GM21825 (cell line): ENCODE measurements around the gene CERS5.
A peak's percentile ranks its signal among the peaks of the same experiment; 100 is the strongest.

Source experiments
- ATAC-seq: cut with Tn5 transposase; IDR thresholded peaks from one replicate; pipeline ENCODE4 v1.9.1; 2021; ENCODE audit warnings: mild to moderate bottlenecking, moderate library complexity; ENCODE audit not compliant: unreplicated experiment

The CERS5 gene, protein sequence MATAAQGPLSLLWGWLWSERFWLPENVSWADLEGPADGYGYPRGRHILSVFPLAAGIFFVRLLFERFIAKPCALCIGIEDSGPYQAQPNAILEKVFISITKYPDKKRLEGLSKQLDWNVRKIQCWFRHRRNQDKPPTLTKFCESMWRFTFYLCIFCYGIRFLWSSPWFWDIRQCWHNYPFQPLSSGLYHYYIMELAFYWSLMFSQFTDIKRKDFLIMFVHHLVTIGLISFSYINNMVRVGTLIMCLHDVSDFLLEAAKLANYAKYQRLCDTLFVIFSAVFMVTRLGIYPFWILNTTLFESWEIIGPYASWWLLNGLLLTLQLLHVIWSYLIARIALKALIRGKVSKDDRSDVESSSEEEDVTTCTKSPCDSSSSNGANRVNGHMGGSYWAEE

GRCh38 chr12:50167049-50167828, at the start of gene CERS5:
TSS of gene CERS5 (minus strand) at chr12:50167369. CDS start at chr12:50167297, 72 bp downstream.
- ATAC-seq: peak; percentile 97

DNA sequence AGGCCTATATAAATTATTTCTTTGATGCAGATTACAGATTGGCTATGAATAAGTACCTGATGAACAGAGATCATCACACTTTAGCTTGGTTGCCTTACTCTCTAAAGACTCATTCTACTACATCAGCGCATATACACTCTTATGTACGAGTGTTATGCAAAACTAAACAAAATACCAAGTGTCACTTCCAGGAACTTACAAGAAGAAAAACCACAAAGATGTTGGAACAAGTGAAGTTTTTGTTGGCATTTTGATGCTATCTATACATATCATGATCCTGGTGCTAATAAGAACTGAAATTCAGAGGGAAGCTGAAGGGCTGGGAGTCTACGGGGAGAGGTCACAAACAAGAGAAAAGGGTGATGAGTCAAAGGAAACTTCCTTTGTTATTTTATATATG, 47.9 kb upstream of the CERS5 start:
- no peak for ATAC-seq

DNA sequence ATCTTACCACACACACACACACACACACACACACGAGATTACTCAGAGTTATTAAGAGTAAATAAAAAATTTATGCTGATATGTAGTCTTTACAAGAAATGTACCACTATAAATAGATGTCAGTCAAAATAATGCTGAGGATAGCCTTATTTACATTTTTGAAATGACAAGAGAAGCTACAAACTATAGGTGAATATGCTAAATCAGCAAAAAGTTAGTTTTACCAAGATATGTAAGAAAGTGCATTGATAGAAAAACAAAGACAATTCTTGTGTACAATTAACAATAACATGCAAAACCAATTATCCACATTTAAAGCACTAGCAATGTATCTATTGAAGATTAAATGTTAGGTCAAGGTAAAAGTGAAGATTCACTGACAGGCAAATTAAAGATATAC, 46.8 kb upstream of the CERS5 start:
- no peak for ATAC-seq

DNA sequence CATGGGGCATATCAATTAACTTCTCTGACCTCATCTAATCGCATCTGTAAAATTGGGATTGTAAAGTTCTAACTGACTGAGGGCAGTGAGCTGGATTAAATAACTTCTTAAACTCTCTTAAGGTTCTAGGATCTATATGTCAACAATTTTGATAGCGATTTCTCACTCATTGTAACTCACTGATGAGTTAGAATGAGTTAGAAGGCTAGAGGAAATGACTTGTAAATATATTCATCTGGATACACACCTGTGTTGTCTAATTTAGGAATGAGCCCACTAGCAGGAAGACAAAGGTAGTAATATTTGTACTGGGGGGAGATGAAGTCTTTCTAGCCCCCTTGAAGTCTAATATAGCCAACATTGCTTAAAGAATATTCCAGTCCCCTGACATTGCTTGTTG, 46.3 kb upstream of the CERS5 start:
- no peak for ATAC-seq

DNA sequence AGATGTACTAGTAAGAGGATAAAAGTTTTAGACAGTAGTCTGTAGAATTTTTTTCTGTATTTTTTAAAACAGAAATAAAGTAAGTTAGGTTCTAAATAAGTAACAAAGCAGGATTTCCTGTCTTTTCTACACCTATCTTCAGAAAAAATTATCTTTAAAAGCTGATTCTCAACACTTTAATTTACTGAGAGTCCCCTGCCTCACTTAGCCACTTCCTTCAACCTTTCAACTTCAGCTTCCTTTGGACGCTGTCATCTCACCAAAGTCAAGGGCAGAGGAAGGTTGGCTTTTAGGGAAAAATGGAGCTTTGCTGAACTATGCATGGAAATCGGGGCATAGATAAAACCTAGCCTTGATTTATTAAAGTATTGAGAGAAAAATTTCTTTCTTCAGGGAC, 44.9 kb upstream of the CERS5 start:
- no peak for ATAC-seq

DNA sequence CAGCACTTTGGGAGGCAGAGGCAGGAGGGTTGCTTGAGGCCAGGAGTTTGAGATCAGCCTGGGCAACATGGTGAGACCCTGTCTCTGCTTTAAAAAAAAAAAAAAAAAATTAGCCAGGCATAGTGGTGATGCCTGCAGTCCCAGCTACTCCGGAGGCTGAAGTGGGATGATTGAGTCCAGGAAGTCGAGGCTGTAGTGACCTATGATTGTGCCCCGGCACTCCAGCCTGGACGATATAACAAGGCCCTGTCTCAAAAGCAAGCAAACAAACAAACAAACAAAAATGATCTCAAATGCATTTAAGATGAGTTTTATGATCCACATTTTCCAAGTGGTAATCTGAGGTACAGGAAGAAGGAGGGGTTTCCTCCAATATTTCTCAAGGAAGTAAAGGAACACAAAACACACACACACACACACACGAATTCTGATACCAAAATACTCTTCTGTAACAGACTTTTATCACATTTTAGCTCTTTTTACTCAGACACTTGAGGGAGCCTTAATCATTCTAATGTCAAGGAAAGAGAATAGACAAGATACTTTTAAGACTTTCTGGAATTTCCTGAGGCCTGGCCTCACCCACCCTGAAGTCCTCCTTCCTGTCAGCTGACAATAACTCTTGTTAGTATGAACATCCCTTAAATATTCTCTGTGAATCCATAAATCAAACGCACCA, 44.4 kb upstream of the CERS5 start:
- no peak for ATAC-seq

DNA sequence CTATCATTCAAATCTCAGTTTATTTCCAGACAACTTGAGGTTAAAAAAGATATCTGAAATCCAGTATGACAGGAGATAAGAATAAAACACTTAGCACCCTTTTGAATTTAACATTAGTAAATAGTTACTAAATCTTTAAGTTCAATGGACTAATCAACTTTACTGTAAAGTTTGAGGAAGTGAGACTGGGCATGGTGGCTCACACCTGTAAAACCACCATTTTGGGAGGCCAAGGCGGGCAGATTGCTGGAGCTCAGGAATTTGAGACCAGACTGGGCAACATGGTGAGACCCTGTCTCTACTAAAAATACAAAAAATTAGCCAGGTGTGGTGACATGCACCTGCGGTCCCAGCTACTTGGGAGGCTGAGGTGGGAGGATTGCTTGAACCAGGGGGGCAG, 40.3 kb upstream of the CERS5 start:
- no peak for ATAC-seq

- ATAC-seq: no peak
Measured at GRCh38 chr12:50205648-50206047, 38.5 kb upstream of the CERS5 start.

- no peak for ATAC-seq
Measured at GRCh38 chr12:50203691-50204090, 36.5 kb upstream of the CERS5 start.

DNA sequence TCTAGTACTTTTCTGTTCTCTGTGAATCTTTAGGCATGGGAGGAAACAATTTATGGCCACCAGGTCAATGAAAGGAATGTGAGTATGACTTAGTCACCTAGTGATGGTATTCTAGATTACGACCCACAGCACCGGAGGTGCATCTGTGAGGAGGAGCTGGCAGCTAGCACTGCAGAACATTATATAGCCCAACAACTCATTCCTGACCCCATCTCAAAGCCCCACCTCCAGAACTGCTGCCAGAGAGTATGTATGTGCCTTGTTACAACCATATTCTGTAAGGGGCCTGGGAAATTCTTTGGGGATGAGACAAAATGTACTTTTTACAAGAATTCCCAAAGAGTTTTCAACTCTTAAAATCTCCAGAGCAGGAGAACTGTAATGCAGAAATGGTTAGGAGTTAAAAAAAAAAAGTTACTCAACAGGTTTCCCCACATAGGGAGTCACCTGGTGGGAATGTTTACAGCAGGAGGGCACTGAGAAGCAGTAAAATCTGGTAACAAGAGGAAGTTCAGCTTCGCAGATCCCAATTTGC, 34.9 kb upstream of the CERS5 start:
- ATAC-seq: no peak

DNA sequence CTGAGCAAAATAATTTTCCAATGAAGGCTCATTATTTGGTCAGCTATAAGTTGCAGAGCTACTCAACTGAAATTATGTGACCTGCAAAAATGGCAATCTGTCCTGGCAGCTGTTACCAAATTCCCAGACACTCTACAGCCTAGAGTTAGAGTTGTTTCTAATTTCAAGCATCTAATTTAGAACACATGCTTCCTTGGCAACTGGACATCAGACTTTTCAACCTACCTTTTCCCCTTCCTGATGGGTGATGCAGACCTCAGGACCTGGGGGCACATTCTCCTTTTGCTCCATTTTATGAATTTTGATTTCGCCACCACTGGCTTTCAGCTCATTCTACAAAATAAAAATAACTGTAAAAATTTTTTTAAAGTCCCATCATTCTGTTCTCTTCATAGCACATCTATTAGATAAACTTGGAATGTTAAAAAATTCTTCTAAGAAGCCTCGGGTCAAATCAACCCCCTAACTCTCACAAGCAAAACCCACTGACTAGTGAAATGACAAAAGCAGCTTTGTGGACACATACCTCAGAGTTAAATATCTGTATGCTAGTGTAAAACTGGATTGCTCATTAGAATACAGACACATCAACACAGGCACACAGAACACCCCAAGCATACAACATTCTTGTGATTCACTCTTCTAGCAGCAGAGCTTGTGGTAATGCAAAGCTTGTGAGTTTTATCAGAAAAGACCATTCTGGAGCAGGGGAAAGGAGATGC, 33.5 kb upstream of the CERS5 start:
- no peak for ATAC-seq

- ATAC-seq: no peak
Measured at GRCh38 chr12:50198829-50199228, 31.7 kb upstream of the CERS5 start.

DNA sequence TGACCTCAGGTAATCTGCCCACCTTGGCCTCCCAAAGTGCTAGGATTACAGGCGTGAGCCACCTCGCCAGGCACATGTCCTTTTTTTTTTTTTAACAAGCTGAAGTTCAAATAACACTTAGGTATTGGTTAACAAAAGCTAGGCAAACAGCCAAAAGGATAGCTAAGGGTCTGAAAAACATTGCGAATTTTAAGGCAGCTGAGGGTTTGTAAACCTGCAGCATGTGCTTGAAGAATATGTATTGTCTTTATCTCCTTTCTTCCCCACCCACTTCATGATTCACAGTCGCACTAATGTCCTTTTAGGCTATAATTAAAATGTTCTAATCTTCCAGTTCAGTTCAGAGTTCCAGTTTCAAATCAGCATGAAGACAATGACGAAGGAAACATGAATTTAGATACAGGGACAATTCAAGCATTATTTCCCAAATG, 30.1 kb upstream of the CERS5 start:
- ATAC-seq: no peak

DNA sequence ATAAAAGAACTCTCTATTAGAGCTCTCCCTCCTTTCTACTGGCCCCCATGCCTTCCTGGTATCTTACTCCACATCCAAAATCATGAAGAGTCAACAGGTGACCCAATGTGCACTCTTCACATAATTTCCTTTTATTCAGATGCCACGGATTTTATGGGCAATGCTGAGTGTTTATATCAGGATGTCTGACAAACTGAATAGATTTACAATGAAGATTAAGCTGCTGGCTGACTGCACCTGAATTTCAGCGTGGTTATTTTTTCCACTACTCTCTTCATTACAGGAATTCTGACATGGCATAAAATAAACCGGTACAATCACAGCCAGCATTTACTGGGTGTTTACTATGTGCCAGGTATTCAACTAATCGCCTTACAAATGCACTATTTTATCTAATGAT, 29.4 kb upstream of the CERS5 start:
- ATAC-seq: no peak

- ATAC-seq: no peak
Measured at GRCh38 chr12:50195832-50196231, 28.7 kb upstream of the CERS5 start.

GRCh38 chr12:50192908-50193307, 25.7 kb upstream of the CERS5 start:
- ATAC-seq: no peak

- ATAC-seq: no peak
Measured at GRCh38 chr12:50192236-50192635, 25.1 kb upstream of the CERS5 start.

- ATAC-seq: no peak
Measured at GRCh38 chr12:50190859-50191258, 23.7 kb upstream of the CERS5 start.

DNA sequence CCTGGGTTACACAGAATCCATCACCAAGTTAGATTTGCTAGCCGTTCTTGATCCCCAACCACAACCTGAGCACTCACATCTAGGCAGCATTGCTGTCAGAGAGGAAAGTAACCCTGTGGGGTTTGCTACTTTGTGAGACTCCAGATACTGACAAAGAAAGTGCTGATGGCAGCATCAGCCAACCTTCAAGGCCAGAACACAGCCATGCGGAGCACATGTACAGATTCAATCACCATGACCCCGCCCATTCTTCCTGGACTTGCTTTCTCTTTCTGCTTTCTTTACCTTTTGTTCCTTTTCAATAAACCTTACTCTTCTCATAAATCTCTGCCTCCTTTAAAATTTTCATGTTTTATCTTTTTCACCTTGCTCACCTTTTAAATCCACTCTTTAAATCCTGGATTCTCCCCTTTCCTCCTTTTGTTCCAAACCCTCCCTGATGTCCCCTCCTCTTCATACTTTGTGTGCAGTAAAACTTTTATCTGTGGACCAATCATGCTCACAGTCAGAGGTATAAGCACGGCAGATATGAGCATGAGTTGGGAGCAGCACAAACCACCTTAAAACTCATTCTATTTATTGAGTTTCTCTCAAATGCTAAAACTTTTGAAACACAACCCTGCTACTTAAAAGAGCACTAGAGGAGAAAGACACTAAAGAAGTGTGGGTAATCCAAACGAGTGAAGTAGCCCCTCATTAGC, 21.9 kb upstream of the CERS5 start:
- ATAC-seq: no peak

DNA sequence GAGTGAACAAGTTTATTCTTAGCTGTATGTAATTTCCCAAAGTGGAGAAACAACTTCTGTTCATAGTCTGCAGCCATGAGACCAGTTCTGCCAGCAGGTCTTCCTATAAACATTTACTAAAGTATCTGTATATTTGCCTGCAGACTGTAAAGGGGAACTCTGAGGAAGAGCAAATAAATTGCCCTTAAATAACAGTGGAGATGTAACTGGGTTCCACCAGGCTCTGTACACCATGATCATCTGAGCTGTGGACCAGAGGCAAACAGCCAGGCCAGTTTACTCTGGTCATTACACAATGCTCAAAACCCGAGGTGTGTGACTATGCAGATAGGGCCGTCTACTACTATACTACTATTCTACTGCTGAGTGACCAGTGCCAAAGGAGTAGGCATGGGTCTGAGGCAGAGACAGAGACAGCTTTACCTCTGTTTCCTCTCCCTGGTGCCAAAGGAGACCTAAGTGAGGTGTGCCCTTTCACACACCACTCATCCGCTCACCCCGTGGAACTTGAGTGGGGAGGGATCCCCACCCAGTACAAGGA, 21.1 kb upstream of the CERS5 start:
- no peak for ATAC-seq
